D721Med (cell line): ENCODE data around the gene TMEM89.

Experiments used
- DNase-seq: peaks from one replicate; pipeline ENCODE4 v3.0.0; 2011; ENCODE audit warnings: low spot score; ENCODE audit not compliant: insufficient read length
- FAIRE-seq: peaks from 2 replicates; lab custom pipeline; 2011; peaks lifted over from hg19 to GRCh38; lab: Jason Lieb, UNC
- TF ChIP-seq, protein P1 (sequence below): IDR thresholded peaks from 2 replicates; pipeline ENCODE4 v1.5.1; 2012; ENCODE audit warnings: mild to moderate bottlenecking, control low read depth; ENCODE audit not compliant: insufficient read depth; ENCODE audit errors: missing control alignments

TMEM89 gene

DNA sequence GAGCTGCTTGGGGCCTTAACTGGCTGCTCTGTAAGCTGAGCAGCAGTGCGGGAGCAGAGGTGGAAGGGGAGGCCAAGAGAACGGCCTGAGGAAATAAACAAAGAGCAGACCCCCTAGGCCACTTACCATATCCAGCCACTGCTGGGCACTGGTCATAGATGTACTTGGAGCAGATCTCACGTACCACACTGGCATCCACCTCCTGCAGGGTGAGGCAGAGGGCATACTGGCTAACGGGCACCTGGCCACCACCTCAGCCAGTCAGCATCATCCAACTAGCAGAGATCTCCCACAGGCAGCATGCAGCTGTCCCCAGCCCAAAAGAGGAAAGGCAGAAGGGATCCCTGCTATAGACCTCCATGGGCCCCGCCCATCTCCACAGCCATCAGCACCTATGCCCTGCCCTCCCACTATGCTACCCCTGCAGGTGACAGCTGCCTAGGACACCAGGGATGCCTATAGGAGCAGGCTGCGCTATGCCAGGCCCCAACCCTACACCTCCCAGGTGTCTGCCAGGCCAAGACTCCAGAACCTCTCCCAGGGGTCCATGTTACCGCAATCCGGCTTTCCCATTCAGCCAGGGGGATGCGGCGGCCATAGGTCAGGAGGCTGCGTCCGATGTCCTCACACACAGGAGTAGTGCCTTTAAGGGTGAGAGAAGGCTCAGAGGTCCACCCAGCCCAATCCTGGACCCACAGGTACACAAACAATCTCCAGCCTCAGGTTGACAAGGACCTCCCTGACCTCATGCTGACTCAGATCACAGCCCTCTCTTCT lies 21.9 kb downstream of the TMEM89 start:
- no peak for FAIRE-seq
- TF ChIP-seq, protein P1, sequence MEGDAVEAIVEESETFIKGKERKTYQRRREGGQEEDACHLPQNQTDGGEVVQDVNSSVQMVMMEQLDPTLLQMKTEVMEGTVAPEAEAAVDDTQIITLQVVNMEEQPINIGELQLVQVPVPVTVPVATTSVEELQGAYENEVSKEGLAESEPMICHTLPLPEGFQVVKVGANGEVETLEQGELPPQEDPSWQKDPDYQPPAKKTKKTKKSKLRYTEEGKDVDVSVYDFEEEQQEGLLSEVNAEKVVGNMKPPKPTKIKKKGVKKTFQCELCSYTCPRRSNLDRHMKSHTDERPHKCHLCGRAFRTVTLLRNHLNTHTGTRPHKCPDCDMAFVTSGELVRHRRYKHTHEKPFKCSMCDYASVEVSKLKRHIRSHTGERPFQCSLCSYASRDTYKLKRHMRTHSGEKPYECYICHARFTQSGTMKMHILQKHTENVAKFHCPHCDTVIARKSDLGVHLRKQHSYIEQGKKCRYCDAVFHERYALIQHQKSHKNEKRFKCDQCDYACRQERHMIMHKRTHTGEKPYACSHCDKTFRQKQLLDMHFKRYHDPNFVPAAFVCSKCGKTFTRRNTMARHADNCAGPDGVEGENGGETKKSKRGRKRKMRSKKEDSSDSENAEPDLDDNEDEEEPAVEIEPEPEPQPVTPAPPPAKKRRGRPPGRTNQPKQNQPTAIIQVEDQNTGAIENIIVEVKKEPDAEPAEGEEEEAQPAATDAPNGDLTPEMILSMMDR, result no peak
- no peak for DNase-seq

DNA sequence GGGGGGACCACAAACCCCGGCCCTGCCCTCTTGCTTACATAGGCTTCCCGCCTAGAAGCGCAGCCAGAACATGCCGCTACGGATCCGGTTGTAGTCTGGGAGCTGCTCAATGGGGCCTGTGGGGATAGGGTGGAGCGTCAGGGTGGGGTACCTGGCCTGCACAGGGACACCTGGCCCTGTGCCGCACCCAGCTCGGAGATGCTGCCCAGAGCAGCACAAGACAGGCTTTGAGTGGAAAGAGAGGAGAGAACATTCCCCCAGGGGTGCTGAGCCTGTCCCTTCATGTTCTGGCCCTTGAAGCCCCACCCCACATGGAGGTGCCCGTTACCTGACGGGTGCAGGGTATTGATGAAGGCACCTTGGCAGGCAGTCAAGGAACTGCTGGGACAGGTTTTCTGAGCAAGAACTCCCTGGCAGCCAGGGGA lies 22.5 kb downstream of the TMEM89 start:
- FAIRE-seq (no peak), DNase-seq (no peak)
- TF ChIP-seq, protein P1, result no peak

DNA sequence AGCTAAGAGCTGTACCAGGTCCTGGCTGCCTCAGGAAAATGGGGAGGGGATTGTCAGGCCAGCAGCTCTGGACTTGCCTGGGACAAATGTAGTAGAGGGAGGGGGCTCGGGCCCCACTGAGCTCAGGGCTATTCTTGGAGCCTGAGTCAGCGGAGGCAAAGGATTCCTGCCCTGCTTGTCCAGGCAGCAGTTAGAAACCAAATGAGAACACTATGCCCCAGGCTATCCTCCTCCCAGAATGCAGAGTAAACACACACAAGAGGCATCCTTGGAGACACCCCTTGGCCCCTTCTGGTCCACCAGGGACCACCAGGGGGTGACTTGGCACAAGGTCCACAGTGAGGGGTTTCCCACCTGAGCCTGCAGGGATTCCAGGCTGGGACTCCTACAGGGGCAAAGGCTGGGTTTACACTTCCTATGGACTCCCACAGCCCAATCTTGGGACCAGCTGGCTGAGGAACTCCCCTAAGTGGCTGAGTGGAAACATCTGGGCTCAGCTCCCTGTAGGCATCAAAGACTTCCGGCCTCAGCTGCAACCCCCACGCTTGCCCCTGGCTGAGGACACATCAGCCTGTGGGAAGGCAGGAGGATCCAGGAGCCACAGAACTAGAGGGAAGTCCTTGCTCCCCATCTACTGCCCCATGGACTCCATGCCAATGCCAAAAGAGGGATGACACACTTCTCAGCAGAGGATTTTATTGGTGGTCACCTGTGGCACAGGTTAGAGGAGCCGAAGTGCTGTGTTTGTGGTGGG lies 23.1 kb downstream of the TMEM89 start:
- FAIRE-seq, result no peak
- no peak for DNase-seq
- TF ChIP-seq, protein P1, result no peak

DNA sequence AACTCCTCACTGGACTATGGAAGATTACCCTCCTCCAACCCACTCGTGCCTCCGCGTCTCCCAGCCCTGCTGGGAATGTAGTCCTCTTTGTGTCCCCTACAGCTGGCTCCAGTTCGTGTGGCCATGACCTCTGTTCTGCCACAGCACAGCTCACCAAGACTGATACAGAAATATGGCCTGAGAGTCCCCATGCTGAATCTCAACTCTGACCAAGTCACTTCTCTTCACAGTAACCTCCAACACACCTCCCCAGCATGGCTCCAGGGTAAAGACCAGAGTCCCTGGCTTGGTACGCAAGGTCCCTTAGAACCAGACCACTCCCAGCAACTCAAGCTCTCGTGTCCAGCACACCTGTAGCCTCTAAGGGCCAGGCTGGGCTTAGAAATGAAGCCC lies 24.2 kb downstream of the TMEM89 start:
- no peak for DNase-seq
- FAIRE-seq, result no peak
- TF ChIP-seq, protein P1, result no peak

DNA sequence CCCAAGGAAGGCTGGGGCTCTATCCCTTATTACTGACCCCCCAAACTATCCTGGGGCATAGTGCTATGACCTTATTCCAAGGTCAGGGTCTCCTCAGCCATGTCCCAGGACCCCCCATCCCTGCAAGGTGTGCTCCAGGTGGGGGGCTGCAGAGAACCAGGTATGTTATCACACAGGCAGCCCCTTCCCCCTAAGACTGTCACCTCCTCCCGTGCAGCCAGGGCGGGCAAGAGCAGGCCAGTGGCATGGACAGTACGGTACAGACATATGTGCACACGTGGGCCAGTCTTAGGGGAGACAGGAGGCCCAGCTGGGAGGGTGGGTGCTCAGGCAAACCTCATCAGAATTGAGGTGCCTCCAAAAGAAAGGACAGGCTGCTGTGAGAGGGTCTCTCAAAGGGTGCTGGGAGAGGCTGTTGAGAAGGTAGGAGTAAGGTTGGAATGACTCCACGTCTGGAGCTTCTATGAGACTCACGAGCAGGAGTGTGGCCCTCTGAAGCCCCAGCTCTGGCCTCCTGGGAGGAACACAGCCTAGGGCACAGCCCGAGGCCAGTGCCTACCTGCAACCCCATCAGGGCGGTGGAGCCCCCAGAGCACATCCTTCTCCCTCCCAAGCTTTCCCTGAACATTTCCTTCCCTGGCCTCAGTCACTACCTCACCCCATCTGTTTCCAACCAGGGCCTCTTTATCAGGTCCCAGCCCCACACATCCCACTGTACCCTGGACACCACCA lies 24.7 kb downstream of the TMEM89 start:
- no peak for DNase-seq
- TF ChIP-seq, protein P1, result no peak
- FAIRE-seq, result no peak

- DNase-seq (no peak), FAIRE-seq (no peak)
- TF ChIP-seq, protein P1, result no peak
Measured at GRCh38 chr3:48596157-48596556, 25.4 kb downstream of the TMEM89 start.
